Transverse colon (tissue), 4 donors: ENCODE results near the gene PLCB1. TPM values are rescaled to one million over a fixed set of nuclear protein-coding genes. Genes with fewer than 3 reads are reported as not detected.

ENCODE experiments used
- DNase-seq: peaks from one replicate; pipeline ENCODE4 v3.0.0-alpha.2; 2019
- H3K27ac ChIP-seq, 4 donors: fragments of 200-600 bp; sonication (generic); 2 replicates each; pipeline ENCODE4 v1.5.1; 2016 to 2018; ENCODE audit warnings: inconsistent platforms in 4 of 4
- H3K27me3 ChIP-seq: fragments of 200-600 bp; sonication (generic); 2 replicates; pipeline ENCODE4 v1.5.1; 2017; ENCODE audit warnings: inconsistent platforms
- H3K36me3 ChIP-seq, 4 donors: fragments of 200-600 bp; sonication (generic); 2 replicates each; pipeline ENCODE4 v1.5.1; 2017 to 2019; ENCODE audit warnings: inconsistent platforms in 4 of 4
- H3K4me1 ChIP-seq, 4 donors: fragments of 200-600 bp; sonication (generic); 2 replicates each; pipeline ENCODE4 v1.5.1; 2017 to 2020; ENCODE audit warnings: inconsistent platforms in 4 of 4
- H3K4me3 ChIP-seq, 4 donors: fragments of 200-600 bp; sonication (generic); 1 replicate in 1 of 4; 2 replicates in 3 of 4; pipeline versions ENCODE4 v1.5.1 to v1.6.1; 2017 to 2019; ENCODE audit warnings: inconsistent platforms in 4 of 4
- H3K9me3 ChIP-seq, 2 donors: fragments of 200-600 bp; sonication (generic); 2 replicates each; pipeline ENCODE4 v1.5.1; 2017 to 2019; ENCODE audit warnings: inconsistent platforms in 2 of 2
- EP300 ChIP-seq: sonication (generic); formaldehyde crosslinking; IDR thresholded peaks from one replicate; pipeline ENCODE4 v1.6.1; 2017; ENCODE audit warnings: antibody characterized with exemption, low read depth
- POLR2A ChIP-seq: fragments of 450-650 bp; IDR thresholded peaks from one replicate; pipeline ENCODE4 v1.6.1; 2016; ENCODE audit warnings: antibody characterized with exemption, mild to moderate bottlenecking, moderate library complexity
- POLR2AphosphoS5 ChIP-seq, 3 donors: sonication (generic); formaldehyde crosslinking; IDR thresholded peaks; one replicate each; pipeline ENCODE4 v1.6.1; 2016; ENCODE audit warnings: antibody characterized with exemption in 3 of 3
- WGBS, 2 donors: methylation state at CpG; one replicate each; pipeline ENCODE4 v1.1.5; 2018; ENCODE audit warnings: low coverage in 1 of 2; 5-methylcytosine and 5-hydroxymethylcytosine counted together
- in situ Hi-C, 4 donors: fragments of 200-750 bp; cut with MboI; loops; one replicate each; pipeline versions ENCODE4 v1.15.0 to v1.15.1; 2017; ENCODE audit warnings: low sequenced_read_pairs in 3 of 4, low pct_ligation_motif_present in 1 of 4, low pct_unique_long_range_greater_than_20kb in 1 of 4
- intact Hi-C: fragments of 100-400 bp; cut with DNase I; formaldehyde crosslinking; loops from one replicate; pipeline ENCODE4 v1.15.1; 2023; ENCODE audit warnings: low total_unique reads
- total RNA-seq, 4 donors: library from RNA; depleted of rRNA; stranded (reverse); fragments of >200 nt; gene quantifications; one replicate each; pipeline ENCODE4 v1.1.0, GENCODE V29; 2016
- TF ChIP-seq, protein P1 (sequence below), 5 experiments: fragments of 200-600 bp in 3 of 5; fragments of 450-650 bp in 2 of 5; sonication (generic) in 3 of 5; IDR thresholded peaks; 1 replicate in 2 of 5; 2 replicates in 3 of 5; pipeline ENCODE4 v1.5.1; 2016 to 2017; ENCODE audit warnings: antibody characterized with exemption in 5 of 5, inconsistent platforms in 3 of 5, mild to moderate bottlenecking in 2 of 5, moderate library complexity in 1 of 5

Gene PLCB1
- total RNA-seq, 4 donors from 2014 or later = 13.1 to 18.6 (median 15.8) TPM

DNA sequence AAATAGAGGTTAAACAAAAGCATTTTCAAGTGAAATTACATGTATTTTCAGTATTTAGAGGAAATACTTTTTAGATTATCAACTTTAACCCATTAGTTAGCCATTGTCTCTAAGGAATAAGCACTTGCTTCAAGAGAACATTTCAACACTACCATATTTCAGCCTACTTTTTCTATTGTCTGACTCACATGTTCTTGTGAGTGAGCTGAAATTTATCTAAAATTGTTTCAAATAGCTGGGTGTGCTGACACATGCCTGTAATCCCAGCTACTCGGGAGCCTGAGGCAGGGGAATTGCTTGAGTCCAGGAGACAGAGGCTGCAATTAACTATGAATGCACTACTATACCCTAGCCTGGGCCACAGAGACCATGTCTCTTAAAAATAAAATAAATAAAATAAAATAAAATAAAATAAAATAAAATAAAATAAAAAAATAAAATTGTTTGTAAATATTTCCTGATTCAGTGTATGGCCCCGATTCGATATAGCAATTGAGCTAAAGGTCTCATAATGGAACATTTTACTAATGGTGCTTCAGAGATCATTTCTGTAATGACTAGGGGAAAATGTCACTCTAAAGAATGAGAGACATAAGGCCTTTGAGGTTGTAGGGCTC is 612.3 kb downstream of the PLCB1 start:
- Histone ChIP-seq H3K27ac (no peak overlapping the region), H3K27me3 (no peaks in the 10 kb centered on the region), H3K9me3 (no peaks in the 10 kb centered on the region), H3K36me3 (peaks cover 0 to 3% (median 0%) of the 10 kb centered on the region in 4 donors), H3K4me3 (no peak overlapping the region), H3K4me1 (no peaks in the 10 kb centered on the region)
- TF ChIP-seq, protein P1, sequence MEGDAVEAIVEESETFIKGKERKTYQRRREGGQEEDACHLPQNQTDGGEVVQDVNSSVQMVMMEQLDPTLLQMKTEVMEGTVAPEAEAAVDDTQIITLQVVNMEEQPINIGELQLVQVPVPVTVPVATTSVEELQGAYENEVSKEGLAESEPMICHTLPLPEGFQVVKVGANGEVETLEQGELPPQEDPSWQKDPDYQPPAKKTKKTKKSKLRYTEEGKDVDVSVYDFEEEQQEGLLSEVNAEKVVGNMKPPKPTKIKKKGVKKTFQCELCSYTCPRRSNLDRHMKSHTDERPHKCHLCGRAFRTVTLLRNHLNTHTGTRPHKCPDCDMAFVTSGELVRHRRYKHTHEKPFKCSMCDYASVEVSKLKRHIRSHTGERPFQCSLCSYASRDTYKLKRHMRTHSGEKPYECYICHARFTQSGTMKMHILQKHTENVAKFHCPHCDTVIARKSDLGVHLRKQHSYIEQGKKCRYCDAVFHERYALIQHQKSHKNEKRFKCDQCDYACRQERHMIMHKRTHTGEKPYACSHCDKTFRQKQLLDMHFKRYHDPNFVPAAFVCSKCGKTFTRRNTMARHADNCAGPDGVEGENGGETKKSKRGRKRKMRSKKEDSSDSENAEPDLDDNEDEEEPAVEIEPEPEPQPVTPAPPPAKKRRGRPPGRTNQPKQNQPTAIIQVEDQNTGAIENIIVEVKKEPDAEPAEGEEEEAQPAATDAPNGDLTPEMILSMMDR (IDR thresholded peaks at IDR 0.05) = no peak
- TF ChIP-seq EP300 = no peak
- no peak for TF ChIP-seq POLR2AphosphoS5 (IDR thresholded peaks at IDR 0.05)
- no peak for TF ChIP-seq POLR2A
- in situ Hi-C loops = no loop called here
- DNase-seq = no peak
- intact Hi-C loops = no loop called here
- 82 to 92% methylated on average over 3 of the region's 3 CpGs for WGBS, 2 donors

DNA sequence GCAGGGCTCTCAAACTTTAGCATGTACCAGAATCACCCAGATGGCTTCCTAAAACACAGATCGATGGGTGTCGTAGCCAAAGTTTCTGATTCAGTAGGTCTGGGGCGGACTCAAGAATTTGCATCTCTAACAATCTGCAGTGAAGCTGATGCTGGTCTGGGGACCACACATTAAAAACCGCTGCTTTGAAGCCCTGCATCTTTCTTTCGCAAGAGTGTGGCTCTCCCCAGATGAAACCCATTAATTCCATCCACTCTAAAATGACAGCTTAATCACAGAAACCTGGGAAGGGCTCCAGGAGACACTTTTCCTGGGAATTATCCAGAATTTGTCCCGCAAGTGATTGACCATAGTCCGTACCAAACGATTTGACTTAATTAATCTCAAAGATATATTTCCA is 617.0 kb downstream of the PLCB1 start:
- in situ Hi-C loops = no loop called here
- Histone ChIP-seq H3K9me3 (no peaks in the 10 kb centered on the region), H3K4me3 (no peak overlapping the region), H3K27ac (no peak overlapping the region), H3K27me3 (no peaks in the 10 kb centered on the region), H3K4me1 (peaks cover 0 to 4% (median 0%) of the 10 kb centered on the region in 4 donors), H3K36me3 (no peaks in the 10 kb centered on the region)
- intact Hi-C loops = no loop called here
- no peak for DNase-seq
- TF ChIP-seq, protein P1 (IDR thresholded peaks at IDR 0.05) = no peak
- TF ChIP-seq POLR2A (no peak), EP300 (no peak), POLR2AphosphoS5 (IDR thresholded peaks at IDR 0.05) (no peak)
- WGBS, 2 donors = 63 to 69% methylated on average over 3 to 8 of the region's 8 CpGs

GRCh38 chr20:8749986-8750385 is 617.9 kb downstream of the PLCB1 start:
- Histone ChIP-seq H3K27ac (no peak overlapping the region), H3K27me3 (no peaks in the 10 kb centered on the region), H3K4me1 (peaks cover 0 to 4% (median 0%) of the 10 kb centered on the region in 4 donors), H3K9me3 (no peaks in the 10 kb centered on the region), H3K36me3 (no peaks in the 10 kb centered on the region), H3K4me3 (no peak overlapping the region)
- in situ Hi-C loops = loop anchor here in 3 of 4 donors (10.0 kb wide), 2 partner anchors 605 to 615 kb away; no protein-coding TSS in a partner anchor
- no peak for DNase-seq
- intact Hi-C loops = no loop called here
- WGBS, 2 donors = 65% methylated on average over 1 of the region's 1 CpG; no CpG with 5 or more reads in 1 of the 2 donors
- TF ChIP-seq POLR2AphosphoS5 (IDR thresholded peaks at IDR 0.05) (no peak), EP300 (no peak), POLR2A (no peak)
- TF ChIP-seq, protein P1 (IDR thresholded peaks at IDR 0.05) = no peak

DNA sequence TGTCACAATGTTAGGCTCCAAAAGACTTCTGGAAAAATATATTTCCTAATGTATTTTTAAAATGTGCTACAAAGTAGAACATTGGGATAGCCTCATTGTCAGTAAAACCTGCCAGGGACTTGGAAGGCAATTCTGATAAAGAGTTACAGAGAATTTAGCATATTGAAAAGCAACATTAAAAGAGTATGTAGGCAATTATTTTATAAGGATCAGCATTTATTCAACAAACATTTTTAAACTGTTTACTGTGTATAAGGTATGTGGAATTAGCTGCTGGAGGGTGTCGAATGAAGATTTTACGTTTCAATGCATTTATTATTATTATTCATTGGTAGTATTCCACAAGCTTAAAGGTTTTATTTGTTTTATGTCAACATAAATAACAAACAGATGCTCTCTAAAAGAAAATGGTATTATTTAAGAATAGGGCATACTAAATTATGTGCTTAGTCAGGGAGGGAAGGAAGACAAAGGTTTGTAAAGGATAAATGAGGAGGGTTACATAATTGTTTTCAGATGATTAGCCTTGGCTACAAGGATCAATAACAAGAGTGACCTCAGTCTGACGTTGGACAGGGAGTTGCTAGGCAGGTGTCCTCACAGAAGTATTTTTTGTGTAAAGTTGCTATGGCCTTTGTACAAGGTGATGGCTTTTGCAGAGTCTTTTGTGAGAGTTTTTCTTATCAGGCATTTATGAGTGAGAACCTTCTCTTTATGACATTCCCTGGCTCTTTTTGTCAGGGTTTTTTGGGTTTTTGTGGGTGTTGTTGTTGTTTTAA is 623.5 kb downstream of the PLCB1 start:
- in situ Hi-C loops = loop anchor here in 3 of 4 donors (10.0 kb wide), 2 partner anchors 599 to 609 kb away; no protein-coding TSS in a partner anchor
- TF ChIP-seq POLR2A (no peak), POLR2AphosphoS5 (IDR thresholded peaks at IDR 0.05) (no peak), EP300 (no peak)
- TF ChIP-seq, protein P1 (IDR thresholded peaks at IDR 0.05) = no peak
- Histone ChIP-seq H3K9me3 (no peaks in the 10 kb centered on the region), H3K36me3 (no peaks in the 10 kb centered on the region), H3K4me3 (no peak overlapping the region), H3K27ac (no peak overlapping the region), H3K27me3 (no peaks in the 10 kb centered on the region), H3K4me1 (peaks cover 0 to 7% (median 0%) of the 10 kb centered on the region in 4 donors)
- intact Hi-C loops = no loop called here
- WGBS, 2 donors = 71 to 73% methylated on average over 3 of the region's 3 CpGs
- no peak for DNase-seq
